ENCODE measurements around the gene MYO5C. TPM values are rescaled to one million over a fixed set of nuclear protein-coding genes. Genes with fewer than 3 reads are reported as not detected.

The MYO5C gene
- total RNA-seq, 2 donors from 2014 or later: 19.1 to 26.7 TPM

DNA sequence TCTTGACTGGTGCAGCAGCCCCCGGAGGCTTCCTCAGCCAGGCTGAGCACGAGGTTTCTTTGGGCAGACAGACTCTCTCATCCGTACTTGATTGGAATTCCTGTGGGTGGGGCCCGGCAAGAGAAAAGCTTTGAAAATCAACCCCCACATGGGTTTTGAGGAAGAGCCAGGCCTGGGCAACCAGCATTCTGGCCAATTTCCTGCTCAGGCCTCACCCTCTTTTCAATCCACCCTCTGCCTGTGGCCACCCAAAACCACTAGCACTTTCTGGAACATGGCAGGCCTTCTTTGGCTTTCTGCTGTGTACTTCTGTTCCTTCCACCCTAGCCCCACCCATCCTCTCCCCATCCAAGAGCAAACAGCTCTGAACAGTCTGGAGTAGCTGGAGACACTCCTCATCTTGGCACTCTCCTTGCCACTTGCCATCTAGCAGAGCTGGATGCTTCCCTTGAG is 5.9 kb downstream of the MYO5C start:
- Histone ChIP-seq H3K4me3 (ENCODE audit: low read length) (no peak overlapping the region), H3K9ac (ENCODE audit: extremely low read depth, low read length, poor library complexity, severe bottlenecking) (no peak overlapping the region), H3K4me1 (ENCODE audit: control insufficient read depth, insufficient read depth, low read length) (no peaks in the 10 kb centered on the region), H3K27me3 (ENCODE audit: control insufficient read depth, insufficient read depth, low read length, poor library complexity, severe bottlenecking) (peaks cover 10% of the 10 kb centered on the region), H3K36me3 (ENCODE audit: control insufficient read depth, insufficient read depth, low read length) (peaks cover 3% of the 10 kb centered on the region), H3K9me3 (ENCODE audit: control insufficient read depth, low read length) (peaks cover 3% of the 10 kb centered on the region), H3K27ac (ENCODE audit: low read depth, low read length) (no peak overlapping the region)
- H3K36me3 Mint-ChIP-seq (ENCODE audit: low read depth): peaks cover 15% of the 10 kb centered on the region
- no peak overlapping the region for H3K4me3 Mint-ChIP-seq
- H3K27me3 Mint-ChIP-seq (ENCODE audit: insufficient read depth): peaks cover 5% of the 10 kb centered on the region
- peaks cover 19% of the 10 kb centered on the region for H3K9me3 Mint-ChIP-seq
- peaks cover 20% of the 10 kb centered on the region for H3K4me1 Mint-ChIP-seq
- TF ChIP-seq, protein P1, sequence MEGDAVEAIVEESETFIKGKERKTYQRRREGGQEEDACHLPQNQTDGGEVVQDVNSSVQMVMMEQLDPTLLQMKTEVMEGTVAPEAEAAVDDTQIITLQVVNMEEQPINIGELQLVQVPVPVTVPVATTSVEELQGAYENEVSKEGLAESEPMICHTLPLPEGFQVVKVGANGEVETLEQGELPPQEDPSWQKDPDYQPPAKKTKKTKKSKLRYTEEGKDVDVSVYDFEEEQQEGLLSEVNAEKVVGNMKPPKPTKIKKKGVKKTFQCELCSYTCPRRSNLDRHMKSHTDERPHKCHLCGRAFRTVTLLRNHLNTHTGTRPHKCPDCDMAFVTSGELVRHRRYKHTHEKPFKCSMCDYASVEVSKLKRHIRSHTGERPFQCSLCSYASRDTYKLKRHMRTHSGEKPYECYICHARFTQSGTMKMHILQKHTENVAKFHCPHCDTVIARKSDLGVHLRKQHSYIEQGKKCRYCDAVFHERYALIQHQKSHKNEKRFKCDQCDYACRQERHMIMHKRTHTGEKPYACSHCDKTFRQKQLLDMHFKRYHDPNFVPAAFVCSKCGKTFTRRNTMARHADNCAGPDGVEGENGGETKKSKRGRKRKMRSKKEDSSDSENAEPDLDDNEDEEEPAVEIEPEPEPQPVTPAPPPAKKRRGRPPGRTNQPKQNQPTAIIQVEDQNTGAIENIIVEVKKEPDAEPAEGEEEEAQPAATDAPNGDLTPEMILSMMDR (conservative IDR thresholded peaks at IDR 0.05): no peak
- WGBS, 2 experiments (ENCODE audit: insufficient coverage in 1 of 2, insufficient read length in 1 of 2): 37 to 83% methylated on average over 2 to 4 of the region's 4 CpGs
- DNase-seq: no peak
- peak overlapping the region; percentile 70 for H3K27ac Mint-ChIP-seq

DNA sequence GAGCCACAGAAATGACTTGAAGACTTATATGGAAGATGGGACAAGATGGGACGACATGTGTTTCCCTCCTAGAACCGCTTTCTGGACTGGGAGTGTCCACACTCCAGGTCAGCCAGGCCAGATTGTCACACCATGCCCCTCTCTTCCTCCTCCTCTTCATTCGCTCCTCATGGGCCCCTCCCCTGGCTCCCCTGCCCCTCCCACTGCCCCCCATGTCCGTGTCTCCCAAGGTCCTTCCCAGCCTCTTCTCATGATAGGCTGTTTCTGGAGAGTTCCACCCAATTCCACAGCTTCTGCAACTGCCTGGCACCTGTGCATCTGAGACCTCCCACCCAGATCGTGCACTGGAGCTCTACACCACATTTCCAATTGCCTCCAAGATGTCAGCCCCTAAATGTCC is 6.6 kb downstream of the MYO5C start:
- peaks cover 19% of the 10 kb centered on the region for H3K4me1 Mint-ChIP-seq
- peak overlapping the region; percentile 70 for H3K27ac Mint-ChIP-seq
- no peak overlapping the region for H3K4me3 Mint-ChIP-seq
- H3K4me3 ChIP-seq (ENCODE audit: low read length): no peak overlapping the region
- no peaks in the 10 kb centered on the region for H3K4me1 ChIP-seq (ENCODE audit: control insufficient read depth, insufficient read depth, low read length)
- TF ChIP-seq, protein P1 (conservative IDR thresholded peaks at IDR 0.05): no peak
- peaks cover 3% of the 10 kb centered on the region for H3K36me3 ChIP-seq (ENCODE audit: control insufficient read depth, insufficient read depth, low read length)
- H3K9me3 Mint-ChIP-seq: peaks cover 23% of the 10 kb centered on the region
- WGBS, 2 experiments (ENCODE audit: insufficient coverage in 1 of 2, insufficient read length in 1 of 2): 97 to 100% methylated on average over 5 of the region's 5 CpGs
- H3K27me3 Mint-ChIP-seq (ENCODE audit: insufficient read depth): no peaks in the 10 kb centered on the region
- no peak overlapping the region for H3K9ac ChIP-seq (ENCODE audit: extremely low read depth, low read length, poor library complexity, severe bottlenecking)
- DNase-seq: no peak
- H3K27me3 ChIP-seq (ENCODE audit: control insufficient read depth, insufficient read depth, low read length, poor library complexity, severe bottlenecking): peaks cover 3% of the 10 kb centered on the region
- H3K27ac ChIP-seq (ENCODE audit: low read depth, low read length): no peak overlapping the region
- peaks cover 9% of the 10 kb centered on the region for H3K9me3 ChIP-seq (ENCODE audit: control insufficient read depth, low read length)
- H3K36me3 Mint-ChIP-seq (ENCODE audit: low read depth): peaks cover 20% of the 10 kb centered on the region

DNA sequence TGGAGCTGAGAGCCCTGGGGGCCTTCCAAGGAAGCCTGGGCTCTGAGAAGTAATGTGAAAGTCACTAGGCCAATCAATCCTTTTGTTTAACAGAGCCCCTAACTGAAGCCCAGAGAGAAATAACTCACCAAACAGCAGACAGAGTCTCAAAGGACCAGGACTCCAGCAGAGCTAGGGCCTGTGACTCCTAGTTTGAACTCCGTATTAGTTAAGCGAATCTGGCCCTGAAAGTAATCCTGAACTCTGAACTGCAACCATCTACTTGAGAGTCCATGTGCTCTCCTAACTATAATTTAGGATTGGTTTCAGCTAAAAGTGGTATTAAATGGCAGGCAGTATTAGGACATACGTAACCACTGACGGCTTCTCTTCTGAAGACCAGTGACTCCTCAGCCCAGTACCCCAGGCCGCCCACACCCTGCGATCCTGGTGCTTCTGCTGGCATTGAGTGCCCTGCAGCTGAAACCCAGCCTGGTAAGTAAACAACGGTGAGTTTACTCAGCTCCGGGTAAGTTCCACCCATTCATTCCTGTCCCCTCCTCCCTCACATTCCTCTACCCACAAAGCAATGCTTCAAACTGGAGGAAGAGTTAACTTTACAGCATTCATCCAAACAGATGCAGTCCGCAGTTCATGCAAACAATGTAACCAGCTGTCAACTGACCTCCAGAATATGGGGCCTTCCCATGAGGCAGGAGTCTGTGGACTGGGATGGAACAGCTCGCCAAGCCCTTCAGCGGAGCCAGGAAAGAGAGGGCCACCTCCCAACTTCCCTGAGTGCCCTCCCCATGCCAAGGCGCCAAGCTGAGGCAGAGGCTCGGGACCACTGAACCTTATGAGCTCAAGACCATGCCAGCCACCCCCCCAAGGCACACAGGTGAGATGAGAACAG is 7.3 kb downstream of the MYO5C start:
- Mint-ChIP-seq H3K27ac (peak overlapping the region; percentile 83), H3K36me3 (ENCODE audit: low read depth) (peaks cover 21% of the 10 kb centered on the region), H3K27me3 (ENCODE audit: insufficient read depth) (no peaks in the 10 kb centered on the region), H3K4me1 (peaks cover 19% of the 10 kb centered on the region), H3K4me3 (no peak overlapping the region), H3K9me3 (peaks cover 23% of the 10 kb centered on the region)
- H3K9me3 ChIP-seq (ENCODE audit: control insufficient read depth, low read length): peaks cover 9% of the 10 kb centered on the region
- 77 to 91% methylated on average over 9 to 13 of the region's 13 CpGs for WGBS, 2 experiments (ENCODE audit: insufficient coverage in 1 of 2, insufficient read length in 1 of 2)
- no peak for DNase-seq
- H3K4me1 ChIP-seq (ENCODE audit: control insufficient read depth, insufficient read depth, low read length): no peaks in the 10 kb centered on the region
- no peak overlapping the region for H3K9ac ChIP-seq (ENCODE audit: extremely low read depth, low read length, poor library complexity, severe bottlenecking)
- peaks cover 3% of the 10 kb centered on the region for H3K36me3 ChIP-seq (ENCODE audit: control insufficient read depth, insufficient read depth, low read length)
- peak overlapping the region; percentile 18 for H3K4me3 ChIP-seq (ENCODE audit: low read length)
- no peaks in the 10 kb centered on the region for H3K27me3 ChIP-seq (ENCODE audit: control insufficient read depth, insufficient read depth, low read length, poor library complexity, severe bottlenecking)
- TF ChIP-seq, protein P1 (conservative IDR thresholded peaks at IDR 0.05): no peak
- no peak overlapping the region for H3K27ac ChIP-seq (ENCODE audit: low read depth, low read length)

Measured in endodermal cell (in vitro differentiated cells).